Measurements from ENCODE around the gene PNCK. TPM values are rescaled to one million over a fixed set of nuclear protein-coding genes. Genes with fewer than 3 reads are reported as not detected.
A peak's percentile ranks its signal among the peaks of the same experiment; 100 is the strongest.

The PNCK gene
- polyA plus RNA-seq, 4 donors = 1.1 to 54.5 (median 1.4) TPM; not detected in 1

DNA sequence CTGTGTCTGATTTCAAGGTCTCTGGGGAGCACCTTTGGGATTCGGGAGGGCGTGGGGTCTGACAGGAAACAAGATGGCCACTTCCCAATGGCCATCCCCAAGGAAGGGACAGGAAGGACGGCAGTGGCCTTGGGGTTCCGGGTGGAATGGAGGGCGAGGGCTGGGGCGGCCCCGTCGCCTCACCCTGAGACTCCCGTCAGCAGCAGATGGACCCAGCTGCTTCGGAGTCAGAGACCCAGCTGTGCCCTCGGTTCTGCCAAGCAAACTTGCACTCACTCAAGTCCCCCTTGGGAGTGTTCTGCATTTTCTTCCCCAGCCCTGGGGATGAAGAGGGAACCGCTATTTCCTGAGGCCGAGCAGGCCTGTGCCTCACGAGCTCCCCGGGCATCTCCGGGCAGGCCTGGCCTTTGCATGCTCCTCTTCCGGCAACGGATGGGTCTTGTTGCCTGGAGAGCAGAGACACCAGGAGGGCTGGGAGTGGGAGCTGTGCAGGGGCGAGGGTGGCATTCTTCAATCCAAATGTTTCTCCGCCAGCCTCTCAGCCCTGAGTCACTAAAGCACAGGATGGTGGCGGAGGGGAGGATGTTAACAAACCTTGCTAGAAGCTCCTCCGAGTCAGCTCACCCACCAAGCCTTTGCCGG is 33.4 kb downstream of the PNCK start:
- Histone ChIP-seq H3K36me3 (ENCODE audit: control insufficient read depth in 3 of 3, insufficient read depth in 2 of 3, low read depth in 1 of 3, low read length in 3 of 3) (no peaks in the 10 kb centered on the region), H3K9me3 (ENCODE audit: control insufficient read depth in 2 of 2, insufficient read depth in 1 of 2, low read depth in 1 of 2, low read length in 1 of 2) (no peaks in the 10 kb centered on the region), H3K4me3 (ENCODE audit: low read depth in 1 of 3, low read length in 3 of 3) (no peak overlapping the region), H3K27ac (ENCODE audit: low read depth in 1 of 3, low read length in 2 of 3) (no peak overlapping the region), H3K27me3 (ENCODE audit: control insufficient read depth in 3 of 3, insufficient read depth in 3 of 3, low read length in 3 of 3) (peaks cover 7 to 37% (median 12%) of the 10 kb centered on the region in 3 donors), H3K4me1 (ENCODE audit: control insufficient read depth in 3 of 3, insufficient read depth in 2 of 3, low read depth in 1 of 3, low read length in 2 of 3) (no peaks in the 10 kb centered on the region)
- FAIRE-seq (no peak), DNase-seq (no peak)
- WGBS, 3 donors = 79 to 87% (median 82%) methylated on average over 14 to 23 of the region's 23 CpGs

DNA sequence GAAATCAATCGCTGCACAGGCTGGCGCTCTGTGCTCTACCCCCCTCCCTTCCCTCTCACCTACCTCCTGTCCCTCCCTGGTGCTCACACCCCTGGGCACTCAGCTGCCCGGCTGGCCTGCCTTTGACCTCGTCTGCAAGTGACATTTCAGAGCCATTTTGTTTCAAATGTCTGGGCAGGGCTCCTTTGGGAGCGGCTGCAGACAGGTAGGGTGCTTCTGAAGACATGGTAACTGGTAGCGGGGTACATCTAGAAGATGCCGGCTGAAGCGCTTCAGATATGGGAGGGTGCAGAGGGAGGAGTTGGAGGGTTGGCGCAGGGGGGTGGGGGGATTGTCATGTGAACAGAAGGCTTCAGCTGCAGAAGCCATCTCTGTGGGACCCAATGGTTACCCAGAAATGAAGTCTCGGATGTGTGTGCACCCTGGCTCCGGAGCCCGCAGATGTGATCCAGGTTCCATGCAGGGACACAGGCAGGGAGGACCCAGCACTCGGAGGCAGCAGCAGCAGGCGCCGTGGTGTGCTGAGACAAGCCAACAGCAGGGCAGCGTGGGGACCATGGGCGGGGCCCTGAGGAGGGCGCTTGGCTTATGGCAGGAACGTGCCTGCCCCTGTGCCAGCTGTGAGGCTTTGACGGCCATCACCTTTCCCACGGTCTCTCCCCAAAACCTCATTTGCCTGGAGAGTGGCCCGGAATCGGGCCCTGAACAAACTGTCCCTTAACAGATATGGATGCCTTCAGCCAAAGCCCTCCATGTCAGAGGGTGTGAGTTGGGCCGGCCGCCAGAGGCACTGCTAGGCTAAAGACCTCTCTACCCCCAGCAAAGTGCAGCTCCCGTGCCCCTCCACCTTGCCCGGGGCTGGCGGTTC is 34.2 kb downstream of the PNCK start:
- Histone ChIP-seq H3K36me3 (ENCODE audit: control insufficient read depth in 3 of 3, insufficient read depth in 2 of 3, low read depth in 1 of 3, low read length in 3 of 3) (no peaks in the 10 kb centered on the region), H3K27ac (ENCODE audit: low read depth in 1 of 3, low read length in 2 of 3) (no peak overlapping the region), H3K4me1 (ENCODE audit: control insufficient read depth in 3 of 3, insufficient read depth in 2 of 3, low read depth in 1 of 3, low read length in 2 of 3) (no peaks in the 10 kb centered on the region), H3K4me3 (ENCODE audit: low read depth in 1 of 3, low read length in 3 of 3) (no peak overlapping the region), H3K27me3 (ENCODE audit: control insufficient read depth in 3 of 3, insufficient read depth in 3 of 3, low read length in 3 of 3) (peaks cover 3 to 30% (median 6%) of the 10 kb centered on the region in 3 donors), H3K9me3 (ENCODE audit: control insufficient read depth in 2 of 2, insufficient read depth in 1 of 2, low read depth in 1 of 2, low read length in 1 of 2) (no peaks in the 10 kb centered on the region)
- WGBS, 3 donors = 71 to 79% (median 74%) methylated on average over 20 to 28 of the region's 28 CpGs
- no peak for DNase-seq
- FAIRE-seq = no peak

DNA sequence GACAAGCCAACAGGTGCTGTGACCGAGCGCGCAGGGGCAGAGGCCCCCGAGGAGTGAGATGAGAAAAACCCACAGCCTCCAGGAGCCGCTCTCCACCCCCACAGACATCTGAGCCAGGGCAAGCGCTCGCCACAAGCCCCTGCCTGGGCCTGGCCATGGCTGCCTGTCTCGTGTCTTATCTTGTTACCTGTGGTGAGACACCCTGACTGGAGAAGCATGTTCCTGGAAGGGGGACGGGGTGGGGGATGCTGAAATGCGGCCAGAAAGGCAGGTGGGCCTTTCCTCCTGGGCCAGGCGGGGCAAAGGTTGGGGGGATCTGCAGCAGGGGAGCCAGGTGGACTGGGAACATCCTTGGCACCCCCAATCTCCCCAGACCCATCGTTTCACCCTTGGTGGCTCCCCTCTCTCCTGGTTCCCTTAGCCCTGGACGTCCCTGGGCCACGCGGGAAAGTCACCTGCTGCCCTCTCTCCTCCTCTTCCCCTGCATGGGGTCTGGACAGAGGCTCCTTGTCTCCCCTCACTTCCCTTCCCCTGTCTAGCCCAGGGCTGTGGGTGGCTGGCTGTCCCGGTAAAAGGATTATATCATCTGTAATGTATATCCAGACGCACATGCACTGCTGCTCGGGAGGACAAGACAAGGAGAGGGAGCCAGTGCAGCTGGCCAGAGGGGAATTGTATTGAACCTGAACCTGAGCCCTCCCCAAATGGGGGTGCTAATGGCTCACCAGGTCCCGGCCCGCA is 35.0 kb downstream of the PNCK start:
- no peak overlapping the region for H3K4me3 ChIP-seq (ENCODE audit: low read depth in 1 of 3, low read length in 3 of 3)
- FAIRE-seq = no peak
- no peaks in the 10 kb centered on the region for H3K9me3 ChIP-seq (ENCODE audit: control insufficient read depth in 2 of 2, insufficient read depth in 1 of 2, low read depth in 1 of 2, low read length in 1 of 2)
- no peak for DNase-seq
- no peaks in the 10 kb centered on the region for H3K4me1 ChIP-seq (ENCODE audit: control insufficient read depth in 3 of 3, insufficient read depth in 2 of 3, low read depth in 1 of 3, low read length in 2 of 3)
- H3K27ac ChIP-seq (ENCODE audit: low read depth in 1 of 3, low read length in 2 of 3) = no peak overlapping the region
- peaks cover 3 to 26% (median 6%) of the 10 kb centered on the region in 3 donors for H3K27me3 ChIP-seq (ENCODE audit: control insufficient read depth in 3 of 3, insufficient read depth in 3 of 3, low read length in 3 of 3)
- H3K36me3 ChIP-seq (ENCODE audit: control insufficient read depth in 3 of 3, insufficient read depth in 2 of 3, low read depth in 1 of 3, low read length in 3 of 3) = no peaks in the 10 kb centered on the region
- 43 to 76% (median 73%) methylated on average over 7 to 20 of the region's 20 CpGs for WGBS, 3 donors

DNA sequence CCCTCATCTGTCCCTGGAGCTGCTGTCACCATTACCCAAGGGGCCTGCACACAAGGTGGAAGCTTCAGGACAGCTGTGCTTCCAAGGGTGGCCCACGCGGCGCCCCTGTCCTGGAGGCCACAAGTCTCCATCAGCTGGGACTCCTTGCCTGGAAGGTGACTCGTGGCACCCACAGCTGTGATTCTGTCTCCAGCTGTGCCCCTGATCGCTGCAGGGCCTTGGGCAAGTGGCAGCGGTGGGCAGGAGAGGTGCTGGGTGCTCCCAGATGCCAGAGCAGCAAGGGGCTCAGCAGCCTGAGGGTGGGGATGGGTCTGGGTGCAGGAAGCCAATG is 35.6 kb downstream of the PNCK start:
- H3K4me3 ChIP-seq (ENCODE audit: low read depth in 1 of 3, low read length in 3 of 3) = no peak overlapping the region
- no peak overlapping the region for H3K27ac ChIP-seq (ENCODE audit: low read depth in 1 of 3, low read length in 2 of 3)
- H3K36me3 ChIP-seq (ENCODE audit: control insufficient read depth in 3 of 3, insufficient read depth in 2 of 3, low read depth in 1 of 3, low read length in 3 of 3) = no peaks in the 10 kb centered on the region
- peaks cover 1 to 20% (median 6%) of the 10 kb centered on the region in 3 donors for H3K27me3 ChIP-seq (ENCODE audit: control insufficient read depth in 3 of 3, insufficient read depth in 3 of 3, low read length in 3 of 3)
- DNase-seq (no peak), FAIRE-seq (no peak)
- 71 to 84% (median 79%) methylated on average over 6 of the region's 6 CpGs for WGBS, 3 donors
- H3K4me1 ChIP-seq (ENCODE audit: control insufficient read depth in 3 of 3, insufficient read depth in 2 of 3, low read depth in 1 of 3, low read length in 2 of 3) = no peaks in the 10 kb centered on the region
- no peaks in the 10 kb centered on the region for H3K9me3 ChIP-seq (ENCODE audit: control insufficient read depth in 2 of 2, insufficient read depth in 1 of 2, low read depth in 1 of 2, low read length in 1 of 2)

DNA sequence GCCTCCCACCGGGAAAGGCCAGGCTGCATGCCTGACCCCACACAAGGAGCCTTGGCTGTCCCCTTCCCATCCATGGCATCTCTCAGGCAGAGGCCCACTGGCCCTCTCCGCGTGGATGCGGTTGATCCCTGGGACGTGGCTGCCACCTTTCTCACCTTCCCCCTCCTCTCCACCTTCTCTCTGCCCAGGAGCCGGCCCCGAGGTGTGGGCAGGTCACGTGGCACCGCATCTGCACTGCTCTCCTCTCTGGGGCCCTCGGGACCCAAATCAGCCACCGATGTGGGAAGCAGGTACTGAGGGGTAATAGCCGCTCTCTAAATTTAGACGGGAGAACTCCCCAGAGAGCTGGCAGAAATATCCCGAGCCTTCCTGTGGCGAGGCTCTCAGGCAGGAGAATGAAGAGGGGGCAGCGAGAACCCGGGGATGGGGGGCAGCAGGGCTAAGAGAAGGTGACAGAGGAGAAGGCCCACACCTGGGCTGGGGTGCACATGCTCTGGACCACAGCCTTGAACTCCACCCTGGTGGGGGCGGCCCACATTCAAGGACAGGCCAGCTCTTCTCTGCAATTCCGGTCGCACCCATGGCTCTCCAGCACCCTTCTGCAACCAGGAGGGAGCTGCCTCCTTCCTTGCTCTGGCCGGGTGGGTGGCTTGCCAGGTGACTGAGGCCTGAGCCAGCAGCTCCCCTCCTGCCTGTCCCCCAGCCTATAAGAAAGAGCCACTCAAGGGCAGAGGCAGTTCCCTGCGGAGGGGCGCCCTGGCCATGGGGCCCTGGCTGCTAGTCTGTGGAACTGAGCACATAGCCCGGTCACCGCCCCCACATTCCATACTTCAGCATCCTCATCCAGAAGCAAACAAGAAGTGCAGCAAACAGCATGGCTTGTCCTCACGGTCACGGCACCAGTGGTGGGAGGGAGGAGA is 36.2 kb downstream of the PNCK start:
- no peak overlapping the region for H3K27ac ChIP-seq (ENCODE audit: low read depth in 1 of 3, low read length in 2 of 3)

DNA sequence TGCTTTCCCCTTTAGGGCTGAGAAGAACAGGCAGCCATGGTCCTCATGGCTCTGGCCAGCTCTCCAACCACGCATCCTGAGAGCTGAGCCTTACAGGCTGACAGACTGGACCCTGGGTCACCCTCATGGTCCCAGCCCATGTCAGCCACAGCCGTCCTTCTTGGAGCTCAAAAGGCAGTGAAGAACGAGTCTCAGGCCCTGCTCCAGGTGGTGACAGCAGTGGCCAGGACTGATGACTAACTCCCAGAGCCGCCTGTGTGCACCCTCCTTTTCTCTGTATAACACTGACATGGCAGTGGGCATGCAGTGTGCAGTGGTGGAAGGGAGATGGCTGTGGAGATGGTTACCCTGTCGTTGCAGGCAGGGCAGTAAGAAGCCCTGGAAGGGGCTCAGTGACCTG is 36.9 kb downstream of the PNCK start:
- WGBS, 3 donors = 20 to 82% (median 79%) methylated on average over 2 to 5 of the region's 5 CpGs

More for the DNA sequence above, 36.2 kb downstream of the PNCK start:
- Histone ChIP-seq H3K36me3 (ENCODE audit: control insufficient read depth in 3 of 3, insufficient read depth in 2 of 3, low read depth in 1 of 3, low read length in 3 of 3) (no peaks in the 10 kb centered on the region), H3K27me3 (ENCODE audit: control insufficient read depth in 3 of 3, insufficient read depth in 3 of 3, low read length in 3 of 3) (peaks cover 0 to 14% (median 6%) of the 10 kb centered on the region in 3 donors), H3K4me1 (ENCODE audit: control insufficient read depth in 3 of 3, insufficient read depth in 2 of 3, low read depth in 1 of 3, low read length in 2 of 3) (no peaks in the 10 kb centered on the region), H3K4me3 (ENCODE audit: low read depth in 1 of 3, low read length in 3 of 3) (no peak overlapping the region), H3K9me3 (ENCODE audit: control insufficient read depth in 2 of 2, insufficient read depth in 1 of 2, low read depth in 1 of 2, low read length in 1 of 2) (no peaks in the 10 kb centered on the region)
- FAIRE-seq (no peak), DNase-seq (no peak)
- WGBS, 3 donors = 80 to 85% (median 82%) methylated on average over 13 to 26 of the region's 27 CpGs

GRCh38 chrX:153635788-153636668 is 37.6 kb downstream of the PNCK start:
- no peaks in the 10 kb centered on the region for H3K36me3 ChIP-seq (ENCODE audit: control insufficient read depth in 3 of 3, insufficient read depth in 2 of 3, low read depth in 1 of 3, low read length in 3 of 3)
- H3K27ac ChIP-seq (ENCODE audit: low read depth in 1 of 3, low read length in 2 of 3) = no peak overlapping the region
- no peaks in the 10 kb centered on the region for H3K4me1 ChIP-seq (ENCODE audit: control insufficient read depth in 3 of 3, insufficient read depth in 2 of 3, low read depth in 1 of 3, low read length in 2 of 3)
- H3K9me3 ChIP-seq (ENCODE audit: control insufficient read depth in 2 of 2, insufficient read depth in 1 of 2, low read depth in 1 of 2, low read length in 1 of 2) = no peaks in the 10 kb centered on the region
- DNase-seq (peak; percentile 25 to 26), FAIRE-seq (no peak)
- H3K4me3 ChIP-seq (ENCODE audit: low read depth in 1 of 3, low read length in 3 of 3) = no peak overlapping the region
- WGBS, 3 donors = 70 to 79% (median 73%) methylated on average over 18 to 21 of the region's 21 CpGs
- H3K27me3 ChIP-seq (ENCODE audit: control insufficient read depth in 3 of 3, insufficient read depth in 3 of 3, low read length in 3 of 3) = peaks cover 0 to 4% (median 0%) of the 10 kb centered on the region in 3 donors

More for the DNA sequence above, 36.9 kb downstream of the PNCK start:
- FAIRE-seq (no peak), DNase-seq (no peak)
- Histone ChIP-seq H3K27me3 (ENCODE audit: control insufficient read depth in 3 of 3, insufficient read depth in 3 of 3, low read length in 3 of 3) (peaks cover 0 to 11% (median 4%) of the 10 kb centered on the region in 3 donors), H3K9me3 (ENCODE audit: control insufficient read depth in 2 of 2, insufficient read depth in 1 of 2, low read depth in 1 of 2, low read length in 1 of 2) (no peaks in the 10 kb centered on the region), H3K4me1 (ENCODE audit: control insufficient read depth in 3 of 3, insufficient read depth in 2 of 3, low read depth in 1 of 3, low read length in 2 of 3) (no peaks in the 10 kb centered on the region), H3K27ac (ENCODE audit: low read depth in 1 of 3, low read length in 2 of 3) (no peak overlapping the region), H3K4me3 (ENCODE audit: low read depth in 1 of 3, low read length in 3 of 3) (no peak overlapping the region), H3K36me3 (ENCODE audit: control insufficient read depth in 3 of 3, insufficient read depth in 2 of 3, low read depth in 1 of 3, low read length in 3 of 3) (no peaks in the 10 kb centered on the region)
